Esophagus mucosa (tissue), 1 donor: Measurements from ENCODE around the gene NTN1. TPM values are rescaled to one million over a fixed set of nuclear protein-coding genes. Genes with fewer than 3 reads are reported as not detected.

Experiments used
- ATAC-seq: fragments of 200-7000 bp; cut with Tn5 transposase; one replicate; pipeline ENCODE4 v1.9.1; 2020
- total RNA-seq: library from RNA; stranded (reverse); gene quantifications from one replicate; pipeline ENCODE4 v1.2.4, GENCODE V29; 2023
- donor health status: DM: yes; HTN: yes; CAD: no.

Gene NTN1
- total RNA-seq, 1 donor from 2014 or later: 9.1 TPM

GRCh38 chr17:9200699-9201359, 179.5 kb downstream of the NTN1 start:
- ATAC-seq: no peak

GRCh38 chr17:9202532-9202931, 181.2 kb downstream of the NTN1 start:
- no peak for ATAC-seq

GRCh38 chr17:9203771-9204425, 182.6 kb downstream of the NTN1 start:
- no peak for ATAC-seq

GRCh38 chr17:9204637-9205329, 183.5 kb downstream of the NTN1 start:
- ATAC-seq: no peak

GRCh38 chr17:9205520-9206409, 184.5 kb downstream of the NTN1 start:
- ATAC-seq: peak; percentile 58

- ATAC-seq: no peak
Observed at GRCh38 chr17:9206410-9206703, 185.0 kb downstream of the NTN1 start.

- no peak for ATAC-seq
Observed at GRCh38 chr17:9206741-9207332, 185.5 kb downstream of the NTN1 start.

GRCh38 chr17:9208381-9209105, 187.2 kb downstream of the NTN1 start:
- no peak for ATAC-seq

- ATAC-seq: no peak
Observed at GRCh38 chr17:9209347-9209746, 188.0 kb downstream of the NTN1 start.

GRCh38 chr17:9209781-9210370, 188.6 kb downstream of the NTN1 start:
- no peak for ATAC-seq

GRCh38 chr17:9211133-9211765, 189.9 kb downstream of the NTN1 start:
- peak; percentile 40 for ATAC-seq

- ATAC-seq: no peak
Observed at GRCh38 chr17:9212376-9213302, 191.3 kb downstream of the NTN1 start.

GRCh38 chr17:9213303-9213640, 192.0 kb downstream of the NTN1 start:
- ATAC-seq: no peak

- no peak for ATAC-seq
Observed at GRCh38 chr17:9215465-9215864, 194.2 kb downstream of the NTN1 start.

GRCh38 chr17:9217151-9218056, 196.1 kb downstream of the NTN1 start:
- ATAC-seq: peak; percentile 81

- ATAC-seq: peak; percentile 25
Observed at GRCh38 chr17:9218064-9218635, 196.8 kb downstream of the NTN1 start.

- no peak for ATAC-seq
Observed at GRCh38 chr17:9218911-9219310, 197.6 kb downstream of the NTN1 start.

GRCh38 chr17:9219631-9220397, 198.5 kb downstream of the NTN1 start:
- ATAC-seq: no peak
